Stimulated activated CD4-positive, alpha-beta T cell treated with anti-CD3 and anti-CD28 coated beads, Interleukin-2, amount 100 ng/mL, for 24 hours (primary cell): Measurements from ENCODE around the gene CLEC4F.

ENCODE experiments used
- DNase-seq, 2 donors: peaks; one replicate each; pipeline ENCODE4 v3.0.0-alpha.2; 2020

CLEC4F gene

GRCh38 chr2:70820499-70820898, at the start of gene CLEC4F:
Gene CLEC4F, minus strand, starts transcription at chr2:70820599. Its CDS starts 76 bp downstream, at chr2:70820523.
- no peak for DNase-seq

DNA sequence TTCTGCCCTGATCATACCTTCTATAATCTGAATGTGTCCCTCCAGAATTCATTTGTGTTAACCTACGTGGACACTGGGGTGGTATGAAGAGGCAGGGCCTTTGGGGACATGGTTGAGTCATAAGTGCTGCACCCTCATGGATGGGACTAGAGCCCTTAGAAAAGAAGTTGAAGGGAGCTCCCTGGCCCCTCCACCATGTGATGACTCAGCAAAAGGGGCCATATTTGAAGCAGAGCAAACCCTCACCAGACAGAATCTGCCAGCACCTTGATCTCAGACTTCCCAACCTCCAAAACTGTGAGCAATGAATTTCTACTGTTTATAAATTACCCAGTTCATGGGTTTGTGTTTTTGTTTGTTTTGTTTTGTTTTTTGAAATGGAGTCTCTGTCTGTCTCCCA, 48.6 kb upstream of the CLEC4F start:
- no peak for DNase-seq

DNA sequence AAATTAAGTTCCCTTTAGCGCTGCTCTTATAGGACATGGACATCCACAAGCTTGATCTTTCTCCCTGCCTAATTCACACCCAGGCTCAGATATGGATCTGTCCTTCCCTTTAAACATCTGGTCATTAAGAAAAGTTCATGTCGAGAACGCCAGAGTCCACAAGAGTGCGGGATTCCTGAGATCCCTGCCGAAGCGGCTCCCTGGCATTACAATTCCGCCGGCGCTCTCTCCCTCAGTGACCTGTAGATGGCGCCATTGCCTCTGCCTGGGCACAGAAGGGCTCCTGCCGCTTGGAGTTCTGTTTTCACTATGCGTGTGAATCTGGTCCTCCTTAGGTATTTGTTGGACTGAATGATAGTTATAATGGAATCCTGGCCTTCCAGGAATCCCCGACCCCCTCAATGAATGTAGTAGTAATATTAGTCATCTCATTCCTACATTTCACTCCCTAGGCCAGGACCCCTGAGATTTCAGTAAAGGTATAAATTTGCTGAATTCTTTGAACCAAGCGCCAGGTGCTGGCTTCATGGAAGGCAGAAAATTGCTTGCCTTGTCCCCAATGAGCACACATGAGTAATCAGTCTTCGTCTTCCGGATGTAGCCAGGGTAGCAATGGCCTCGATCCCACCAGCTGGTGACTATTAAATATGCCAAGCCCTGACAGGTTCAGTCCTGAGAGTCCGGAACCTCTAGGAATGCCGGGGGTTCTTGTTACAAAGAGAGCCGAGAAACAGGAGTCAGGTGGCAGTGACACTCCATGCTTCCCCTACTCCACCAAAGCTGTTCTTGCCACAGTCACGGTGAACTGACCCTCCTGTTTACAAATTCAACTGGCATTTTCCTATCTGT, 41.6 kb upstream of the CLEC4F start:
- DNase-seq: peak; percentile 81 to 83

- no peak for DNase-seq
These were observed 35.3 kb upstream of the CLEC4F start for GRCh38 chr2:70855667-70856066.

DNA sequence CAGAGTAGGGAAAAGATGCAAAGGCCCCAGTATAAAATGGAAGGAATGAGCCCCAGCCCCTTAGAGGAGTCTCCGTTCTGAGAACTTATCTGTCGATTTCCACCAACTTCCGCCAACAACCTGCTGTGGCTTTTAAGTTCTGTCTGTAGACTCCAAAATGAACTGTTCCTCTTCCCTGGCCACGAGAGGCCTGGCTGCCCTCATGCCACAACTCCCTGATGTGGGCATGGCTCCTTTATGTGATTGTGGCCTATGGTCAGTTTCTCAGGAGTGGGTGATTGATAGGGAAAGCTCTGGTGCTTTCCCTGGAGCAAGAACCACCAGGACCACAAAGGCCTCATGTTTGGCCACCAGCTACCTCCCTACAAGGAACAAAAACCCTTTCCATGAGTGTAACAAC, 34.0 kb upstream of the CLEC4F start:
- no peak for DNase-seq

DNA sequence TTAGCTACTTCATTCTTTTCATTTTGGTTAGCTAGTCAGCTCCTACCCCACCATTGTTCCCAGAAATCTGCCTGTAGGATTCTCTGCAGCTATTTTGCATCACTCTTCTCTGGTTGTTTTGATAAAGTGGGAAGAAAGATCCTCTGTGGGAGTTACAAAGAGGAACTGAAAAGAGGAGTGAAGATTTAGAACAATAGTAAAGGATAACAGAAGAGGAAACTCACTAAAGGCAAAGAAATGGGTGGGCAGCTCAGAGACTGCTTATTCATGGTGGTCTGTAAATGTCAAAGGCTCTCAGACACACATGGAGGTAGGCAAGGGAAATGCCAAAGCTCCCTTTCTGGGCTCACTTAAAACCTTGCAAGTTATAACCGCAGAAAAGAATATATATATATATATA, 32.4 kb upstream of the CLEC4F start:
- DNase-seq: no peak

- no peak for DNase-seq
These were observed 31.3 kb upstream of the CLEC4F start for GRCh38 chr2:70851704-70852103.

- no peak for DNase-seq
These were observed 30.5 kb upstream of the CLEC4F start for GRCh38 chr2:70850925-70851324.

DNA sequence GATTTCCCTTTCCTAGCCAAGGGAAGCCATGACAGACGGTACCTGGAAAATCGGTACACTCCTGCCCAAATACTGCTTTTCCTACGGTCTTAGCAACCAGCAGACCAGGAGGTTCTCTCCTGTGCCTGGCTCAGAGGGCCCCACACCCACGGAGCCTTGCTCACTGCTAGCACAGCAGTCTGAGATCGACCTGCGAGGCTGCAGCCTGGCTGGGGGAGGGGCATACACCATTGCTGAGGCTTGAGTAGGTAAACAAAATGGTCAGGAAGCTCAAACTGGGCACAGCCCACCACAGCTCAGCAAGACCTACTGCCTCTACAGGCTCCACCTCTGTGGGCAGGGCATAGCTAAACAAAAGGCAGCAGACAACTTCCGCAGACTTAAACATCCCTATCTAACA, 22.0 kb upstream of the CLEC4F start:
- no peak for DNase-seq

DNA sequence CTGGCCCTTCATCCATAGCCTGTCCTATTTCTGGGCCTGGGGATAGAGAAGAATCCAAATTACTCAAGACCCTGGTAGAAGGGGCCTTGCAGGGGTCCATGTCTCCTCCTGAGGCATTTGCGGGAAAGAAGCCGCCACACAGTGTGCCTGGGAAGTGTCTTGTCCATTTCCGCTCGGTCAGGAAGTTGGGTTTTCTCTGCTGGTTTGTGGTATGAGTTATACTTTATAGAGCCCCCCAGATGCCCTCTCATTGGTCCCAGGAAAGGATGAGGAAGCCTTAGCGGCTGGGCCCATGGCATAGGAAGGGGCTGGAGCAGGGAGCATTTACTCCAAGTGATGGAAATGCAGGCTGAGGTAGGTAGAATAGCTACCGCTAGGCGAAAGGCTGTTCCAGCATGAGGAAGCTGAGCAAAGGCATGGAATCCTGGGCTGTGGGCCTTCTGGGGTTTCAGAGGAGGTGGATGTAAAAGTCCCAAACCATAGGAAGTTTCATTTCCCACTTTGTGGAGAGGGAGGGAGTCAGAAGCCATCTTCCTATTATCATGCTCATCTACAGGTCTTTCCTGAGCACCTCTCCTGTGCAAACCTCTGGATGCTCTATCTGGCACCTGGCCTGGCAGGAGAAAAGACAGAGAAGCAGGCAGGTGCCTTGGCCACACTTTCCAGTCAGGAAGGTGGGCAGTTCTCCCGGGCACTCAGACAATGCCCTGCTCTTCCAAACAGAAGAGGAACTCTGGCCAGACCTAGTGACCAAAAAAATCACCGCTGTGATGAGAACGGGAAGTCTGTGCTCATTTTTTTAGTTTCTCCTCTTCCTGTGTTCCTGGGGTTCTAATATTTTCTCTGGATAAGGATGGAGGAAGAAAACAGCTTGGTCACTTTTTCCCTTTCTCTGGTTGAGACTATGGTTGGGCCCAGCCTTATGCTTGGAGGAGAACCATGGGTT, 17.9 kb upstream of the CLEC4F start:
- DNase-seq: no peak

- no peak for DNase-seq
These were observed 15.2 kb upstream of the CLEC4F start, which contains the start of gene CD207 for GRCh38 chr2:70835643-70836042. Gene CD207, minus strand, starts transcription at chr2:70835816. Its CDS starts 40 bp downstream, at chr2:70835776.

DNA sequence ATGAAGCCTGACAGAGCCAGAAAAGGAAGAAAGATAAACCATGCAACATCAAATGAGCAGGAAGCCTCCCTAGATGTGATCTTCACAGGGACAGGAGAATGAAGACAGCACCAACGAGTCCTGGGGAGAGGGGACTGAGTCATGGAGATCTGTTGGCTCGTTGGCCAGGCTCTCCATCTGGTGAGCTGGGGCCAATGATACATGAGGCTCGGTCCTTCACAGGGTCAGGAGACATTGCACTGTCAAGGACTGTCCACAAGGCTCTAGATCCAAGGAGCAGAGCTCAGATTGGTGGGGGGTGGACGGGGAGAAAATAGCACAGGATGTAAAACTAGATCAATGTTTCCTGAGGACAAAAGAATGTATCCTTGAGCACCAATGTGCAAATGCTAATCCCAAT, 14.5 kb upstream of the CLEC4F start:
- DNase-seq: no peak

- no peak for DNase-seq
These were observed 13.7 kb upstream of the CLEC4F start for GRCh38 chr2:70834106-70834505.

- no peak for DNase-seq
These were observed 12.8 kb upstream of the CLEC4F start for GRCh38 chr2:70833246-70833645.

- no peak for DNase-seq
These were observed 12.0 kb upstream of the CLEC4F start for GRCh38 chr2:70832386-70832785.

DNA sequence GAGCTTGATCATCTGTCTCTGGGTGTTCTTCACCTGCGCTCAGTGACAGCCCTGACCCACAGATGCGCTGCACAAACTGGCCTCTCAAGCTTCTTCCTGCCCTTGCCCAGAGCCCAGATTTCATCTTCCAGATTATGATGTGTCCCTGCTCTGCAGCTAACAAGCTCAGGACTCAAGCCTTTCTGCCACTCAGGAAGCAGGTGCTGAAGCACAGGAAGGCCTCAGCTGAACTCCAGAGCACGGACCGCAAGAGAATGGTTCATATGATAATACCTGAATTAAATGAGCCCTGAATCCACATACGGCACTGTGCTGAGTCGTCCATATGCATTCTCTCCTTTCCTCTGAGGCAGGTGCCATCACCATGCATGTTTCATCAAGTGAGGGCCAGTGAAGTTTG, 11.5 kb upstream of the CLEC4F start:
- no peak for DNase-seq

GRCh38 chr2:70830366-70830765, 10.0 kb upstream of the CLEC4F start:
- DNase-seq: no peak

DNA sequence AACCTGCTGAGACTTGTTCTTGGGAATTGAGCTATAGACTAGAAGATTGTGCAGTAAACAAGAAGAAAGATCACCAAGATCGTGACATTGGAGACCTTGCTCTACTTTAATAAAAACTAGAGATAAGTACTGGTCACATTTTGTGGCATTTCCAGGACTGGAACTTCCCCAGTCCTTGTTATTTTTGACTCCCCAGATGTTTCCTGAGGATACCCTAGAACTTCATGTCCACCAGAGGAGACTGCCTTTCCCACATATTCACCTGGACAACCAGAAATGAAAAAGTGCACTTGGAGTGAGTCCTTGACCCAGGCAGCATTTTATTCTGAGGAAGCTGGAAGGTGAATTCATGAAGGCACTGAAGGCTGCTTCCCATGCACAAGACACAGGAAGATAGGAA, 9.5 kb upstream of the CLEC4F start:
- DNase-seq: no peak

GRCh38 chr2:70828914-70829824, 8.8 kb upstream of the CLEC4F start:
- no peak for DNase-seq

- no peak for DNase-seq
These were observed 7.7 kb upstream of the CLEC4F start for GRCh38 chr2:70828115-70828514.

- no peak for DNase-seq
These were observed 7.0 kb upstream of the CLEC4F start for GRCh38 chr2:70827388-70827787.

DNA sequence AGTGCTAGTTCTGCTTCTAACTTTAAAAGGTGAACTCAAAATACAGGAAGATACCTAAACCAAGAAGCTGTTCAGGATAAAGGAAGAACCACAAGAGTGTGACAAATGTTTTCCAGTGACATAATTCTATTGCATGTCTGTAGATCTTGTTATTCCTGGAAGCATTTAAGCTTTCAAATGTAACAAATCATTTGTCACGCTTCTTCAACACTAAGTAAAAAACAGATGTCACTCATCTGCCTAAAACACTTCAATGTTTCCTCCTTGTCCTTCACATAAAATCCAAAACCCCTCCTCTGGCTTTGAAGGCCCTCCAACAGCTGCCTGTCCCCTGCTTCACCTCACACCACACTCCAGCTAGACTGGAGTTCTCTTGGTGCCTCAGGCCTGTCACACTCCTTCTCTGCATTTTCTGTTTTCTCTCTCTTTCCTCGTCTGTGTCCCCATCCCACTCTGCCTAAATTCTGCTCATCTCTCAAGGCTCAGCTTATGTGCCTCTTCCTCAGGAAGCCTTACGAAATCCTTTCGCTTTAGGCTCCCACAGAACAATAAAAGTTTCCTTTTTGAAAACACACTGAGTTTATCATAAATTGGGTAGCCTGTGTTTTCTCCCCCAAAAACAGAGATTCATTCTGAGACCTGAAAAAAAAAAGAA, 6.4 kb upstream of the CLEC4F start:
- no peak for DNase-seq
